K562 (cell line): ENCODE data around the gene PLPPR2. TPM values are rescaled to one million over a fixed set of nuclear protein-coding genes. Genes with fewer than 3 reads are reported as not detected.

Experiments used
- HMGXB4 ChIP-seq: sonication (generic); formaldehyde crosslinking; IDR thresholded peaks from 2 replicates; pipeline ENCODE4 v1.8.1; 2023; ENCODE audit warnings: mild to moderate bottlenecking, missing genetic modification reagents
- NR1H2 ChIP-seq: sonication (generic); formaldehyde crosslinking; IDR thresholded peaks from 2 replicates; pipeline ENCODE4 v1.4.0; 2020; ENCODE audit warnings: mild to moderate bottlenecking, missing genetic modification reagents
- TRIM28 ChIP-seq: fragments of 450-650 bp; IDR thresholded peaks from 2 replicates; pipeline ENCODE4 v1.6.1; 2017
- polyA plus RNA-seq, 8 experiments: library from polyadenylated mRNA; depleted of rRNA in 4 of 8; stranded (reverse) in 5 of 8; unstranded in 3 of 8; fragments of >200 nt; fragmentation: Nextera tagmentation in 2 of 8; fragmentation: Illumina TruSeq in 1 of 8; extraction: Ambion mirVana in 2 of 8; extraction: Trizol in 1 of 8; gene quantifications; 2 replicates each; pipeline versions ENCODE4 v1.2.1 to v1.2.3, GENCODE V29; 2011 to 2014; ENCODE audit warnings: inconsistent platforms in 1 of 8, missing spikeins in 1 of 8
- total RNA-seq, 7 experiments: library from RNA; depleted of rRNA in 6 of 7; stranded (reverse); fragments of >200 nt in 6 of 7; fragmentation: Illumina TruSeq in 2 of 7; extraction: Trizol in 2 of 7; gene quantifications; 2 replicates each; pipeline versions ENCODE4 v1.2.1 to v1.2.3, GENCODE V29; 2011 to 2021; ENCODE audit warnings: low replicate concordance in 1 of 7
- TF ChIP-seq, protein P1 (sequence below): fragments of 200-800 bp; sonication (Bioruptor generic); IDR thresholded peaks from 2 replicates; pipeline ENCODE4 v1.6.1; 2017; ENCODE audit warnings: missing genetic modification characterization, missing compliant biosample characterization
- TF ChIP-seq, protein P2 (sequence below): fragments of 450-650 bp; IDR thresholded peaks from 2 replicates; pipeline ENCODE4 v1.6.1; 2016; ENCODE audit warnings: mild to moderate bottlenecking
- TF ChIP-seq, protein P3 (sequence below): sonication (generic); formaldehyde crosslinking; IDR thresholded peaks from 2 replicates; pipeline ENCODE4 v1.9.0; 2022; ENCODE audit warnings: mild to moderate bottlenecking, missing genetic modification reagents
- TF ChIP-seq, protein P4 (sequence below): sonication (generic); formaldehyde crosslinking; IDR thresholded peaks from 2 replicates; pipeline ENCODE4 v1.8.0; 2023; ENCODE audit warnings: mild to moderate bottlenecking, missing genetic modification reagents

The PLPPR2 gene
- total and polyA plus RNA-seq, 9 of the 15 experiments (the other 6 are each of a cell fraction or from before 2014, with no cell fraction given): 0.49 to 15.9 (median 3.4) TPM

DNA sequence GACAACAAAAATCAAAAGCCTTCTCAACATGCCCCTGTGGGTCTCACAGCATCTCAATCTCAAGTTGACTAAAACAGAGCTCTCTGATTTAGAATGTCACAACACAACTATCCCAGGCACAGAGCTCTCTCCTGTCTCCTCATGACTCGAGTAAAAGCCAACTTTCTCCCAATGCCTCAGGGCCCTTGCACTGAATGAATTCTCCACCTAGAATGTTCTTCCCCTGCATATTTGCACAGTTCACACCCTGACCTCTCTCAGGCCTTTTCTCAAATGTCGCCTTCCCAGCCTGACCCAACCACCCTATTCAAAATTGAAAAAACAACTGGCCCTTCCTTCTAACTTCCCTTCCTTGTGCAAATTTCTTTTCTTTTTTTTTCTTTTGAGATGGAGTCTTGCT lies 15.5 kb downstream of the PLPPR2 start (continued):
- TF ChIP-seq TRIM28 (no peak), HMGXB4 (CRISPR knock-in tag) (no peak), NR1H2 (CRISPR knock-in tag) (no peak)
- TF ChIP-seq, protein P1, sequence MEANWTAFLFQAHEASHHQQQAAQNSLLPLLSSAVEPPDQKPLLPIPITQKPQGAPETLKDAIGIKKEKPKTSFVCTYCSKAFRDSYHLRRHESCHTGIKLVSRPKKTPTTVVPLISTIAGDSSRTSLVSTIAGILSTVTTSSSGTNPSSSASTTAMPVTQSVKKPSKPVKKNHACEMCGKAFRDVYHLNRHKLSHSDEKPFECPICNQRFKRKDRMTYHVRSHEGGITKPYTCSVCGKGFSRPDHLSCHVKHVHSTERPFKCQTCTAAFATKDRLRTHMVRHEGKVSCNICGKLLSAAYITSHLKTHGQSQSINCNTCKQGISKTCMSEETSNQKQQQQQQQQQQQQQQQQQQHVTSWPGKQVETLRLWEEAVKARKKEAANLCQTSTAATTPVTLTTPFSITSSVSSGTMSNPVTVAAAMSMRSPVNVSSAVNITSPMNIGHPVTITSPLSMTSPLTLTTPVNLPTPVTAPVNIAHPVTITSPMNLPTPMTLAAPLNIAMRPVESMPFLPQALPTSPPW (CRISPR knock-in tag): no peak
- TF ChIP-seq, protein P2, sequence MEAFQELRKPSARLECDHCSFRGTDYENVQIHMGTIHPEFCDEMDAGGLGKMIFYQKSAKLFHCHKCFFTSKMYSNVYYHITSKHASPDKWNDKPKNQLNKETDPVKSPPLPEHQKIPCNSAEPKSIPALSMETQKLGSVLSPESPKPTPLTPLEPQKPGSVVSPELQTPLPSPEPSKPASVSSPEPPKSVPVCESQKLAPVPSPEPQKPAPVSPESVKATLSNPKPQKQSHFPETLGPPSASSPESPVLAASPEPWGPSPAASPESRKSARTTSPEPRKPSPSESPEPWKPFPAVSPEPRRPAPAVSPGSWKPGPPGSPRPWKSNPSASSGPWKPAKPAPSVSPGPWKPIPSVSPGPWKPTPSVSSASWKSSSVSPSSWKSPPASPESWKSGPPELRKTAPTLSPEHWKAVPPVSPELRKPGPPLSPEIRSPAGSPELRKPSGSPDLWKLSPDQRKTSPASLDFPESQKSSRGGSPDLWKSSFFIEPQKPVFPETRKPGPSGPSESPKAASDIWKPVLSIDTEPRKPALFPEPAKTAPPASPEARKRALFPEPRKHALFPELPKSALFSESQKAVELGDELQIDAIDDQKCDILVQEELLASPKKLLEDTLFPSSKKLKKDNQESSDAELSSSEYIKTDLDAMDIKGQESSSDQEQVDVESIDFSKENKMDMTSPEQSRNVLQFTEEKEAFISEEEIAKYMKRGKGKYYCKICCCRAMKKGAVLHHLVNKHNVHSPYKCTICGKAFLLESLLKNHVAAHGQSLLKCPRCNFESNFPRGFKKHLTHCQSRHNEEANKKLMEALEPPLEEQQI: no peak
- TF ChIP-seq, protein P3, sequence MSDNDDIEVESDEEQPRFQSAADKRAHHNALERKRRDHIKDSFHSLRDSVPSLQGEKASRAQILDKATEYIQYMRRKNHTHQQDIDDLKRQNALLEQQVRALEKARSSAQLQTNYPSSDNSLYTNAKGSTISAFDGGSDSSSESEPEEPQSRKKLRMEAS (CRISPR knock-in tag): no peak
- TF ChIP-seq, protein P4, sequence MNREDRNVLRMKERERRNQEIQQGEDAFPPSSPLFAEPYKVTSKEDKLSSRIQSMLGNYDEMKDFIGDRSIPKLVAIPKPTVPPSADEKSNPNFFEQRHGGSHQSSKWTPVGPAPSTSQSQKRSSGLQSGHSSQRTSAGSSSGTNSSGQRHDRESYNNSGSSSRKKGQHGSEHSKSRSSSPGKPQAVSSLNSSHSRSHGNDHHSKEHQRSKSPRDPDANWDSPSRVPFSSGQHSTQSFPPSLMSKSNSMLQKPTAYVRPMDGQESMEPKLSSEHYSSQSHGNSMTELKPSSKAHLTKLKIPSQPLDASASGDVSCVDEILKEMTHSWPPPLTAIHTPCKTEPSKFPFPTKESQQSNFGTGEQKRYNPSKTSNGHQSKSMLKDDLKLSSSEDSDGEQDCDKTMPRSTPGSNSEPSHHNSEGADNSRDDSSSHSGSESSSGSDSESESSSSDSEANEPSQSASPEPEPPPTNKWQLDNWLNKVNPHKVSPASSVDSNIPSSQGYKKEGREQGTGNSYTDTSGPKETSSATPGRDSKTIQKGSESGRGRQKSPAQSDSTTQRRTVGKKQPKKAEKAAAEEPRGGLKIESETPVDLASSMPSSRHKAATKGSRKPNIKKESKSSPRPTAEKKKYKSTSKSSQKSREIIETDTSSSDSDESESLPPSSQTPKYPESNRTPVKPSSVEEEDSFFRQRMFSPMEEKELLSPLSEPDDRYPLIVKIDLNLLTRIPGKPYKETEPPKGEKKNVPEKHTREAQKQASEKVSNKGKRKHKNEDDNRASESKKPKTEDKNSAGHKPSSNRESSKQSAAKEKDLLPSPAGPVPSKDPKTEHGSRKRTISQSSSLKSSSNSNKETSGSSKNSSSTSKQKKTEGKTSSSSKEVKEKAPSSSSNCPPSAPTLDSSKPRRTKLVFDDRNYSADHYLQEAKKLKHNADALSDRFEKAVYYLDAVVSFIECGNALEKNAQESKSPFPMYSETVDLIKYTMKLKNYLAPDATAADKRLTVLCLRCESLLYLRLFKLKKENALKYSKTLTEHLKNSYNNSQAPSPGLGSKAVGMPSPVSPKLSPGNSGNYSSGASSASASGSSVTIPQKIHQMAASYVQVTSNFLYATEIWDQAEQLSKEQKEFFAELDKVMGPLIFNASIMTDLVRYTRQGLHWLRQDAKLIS (CRISPR knock-in tag): no peak
- TF ChIP-seq, all 486 proteins: peak for 0
